Activated CD4-positive, alpha-beta T cell treated with anti-CD3 and anti-CD28 coated beads, Interleukin-2, amount 10 ng/mL, durations not matched to agents 24 days and 14 days (primary cell): ENCODE data around the gene NOS1. TPM values are rescaled to one million over a fixed set of nuclear protein-coding genes. Genes with fewer than 3 reads are reported as not detected.

Experiments
- DNase-seq: peaks from one replicate; pipeline ENCODE4 v3.0.0; 2022
- H3K27ac Mint-ChIP-seq: one replicate; pipeline ENCODE4 v1.8.0; 2022; ENCODE audit warnings: mild to moderate bottlenecking, mixed read lengths
- H3K27me3 Mint-ChIP-seq: one replicate; pipeline ENCODE4 v1.8.0; 2022; ENCODE audit warnings: mixed read lengths
- H3K36me3 Mint-ChIP-seq: one replicate; pipeline ENCODE4 v1.8.0; 2022; ENCODE audit warnings: low read depth, mild to moderate bottlenecking, mixed read lengths
- H3K4me1 Mint-ChIP-seq: one replicate; pipeline ENCODE4 v1.8.0; 2021; ENCODE audit warnings: mixed read lengths
- H3K4me3 Mint-ChIP-seq: one replicate; pipeline ENCODE4 v1.8.0; 2022; ENCODE audit warnings: mild to moderate bottlenecking, moderate library complexity, mixed read lengths
- H3K9me3 Mint-ChIP-seq: one replicate; pipeline ENCODE4 v1.8.0; 2021; ENCODE audit warnings: mixed read lengths
- intact Hi-C: fragments of 100-400 bp; cut with micrococcal nuclease; formaldehyde crosslinking; loops from one replicate; pipeline ENCODE4 v1.15.1; 2023
- total RNA-seq: library from RNA; stranded (reverse); gene quantifications from 2 replicates; pipeline ENCODE4 v1.2.3, GENCODE V29; 2022

The NOS1 gene
- total RNA-seq, 1 donor from 2014 or later = not detected

GRCh38 chr12:117333331-117333881, 28.0 kb downstream of the NOS1 start:
- Mint-ChIP-seq H3K4me1 (no peaks in the 10 kb centered on the region), H3K9me3 (no peaks in the 10 kb centered on the region), H3K36me3 (no peaks in the 10 kb centered on the region), H3K27me3 (peaks cover 9% of the 10 kb centered on the region), H3K27ac (no peak overlapping the region), H3K4me3 (no peak overlapping the region)
- no peak for DNase-seq
- intact Hi-C loops = no loop called here

DNA sequence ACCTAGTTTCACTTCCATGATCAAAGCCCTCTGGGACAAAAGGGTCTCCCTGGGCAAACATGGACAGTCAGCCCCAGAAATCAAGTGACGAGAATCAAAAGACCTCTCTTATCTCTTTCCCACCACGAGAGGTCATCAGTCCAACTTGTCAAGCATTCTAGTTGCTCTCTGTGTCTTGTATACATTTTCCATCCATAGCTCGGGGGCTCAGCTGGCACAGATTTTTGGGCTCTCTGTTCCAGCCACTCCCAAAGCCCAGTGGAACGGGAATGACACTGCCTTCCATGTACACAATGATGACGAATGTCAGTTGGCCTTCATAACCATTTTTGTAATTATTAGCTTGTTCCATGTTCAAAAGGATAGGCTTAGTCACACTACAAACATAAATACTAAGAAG, 29.7 kb downstream of the NOS1 start:
- Mint-ChIP-seq H3K9me3 (no peaks in the 10 kb centered on the region), H3K4me3 (no peak overlapping the region), H3K27ac (no peak overlapping the region), H3K27me3 (peaks cover 9% of the 10 kb centered on the region), H3K4me1 (no peaks in the 10 kb centered on the region), H3K36me3 (no peaks in the 10 kb centered on the region)
- no peak for DNase-seq
- intact Hi-C loops = no loop called here

DNA sequence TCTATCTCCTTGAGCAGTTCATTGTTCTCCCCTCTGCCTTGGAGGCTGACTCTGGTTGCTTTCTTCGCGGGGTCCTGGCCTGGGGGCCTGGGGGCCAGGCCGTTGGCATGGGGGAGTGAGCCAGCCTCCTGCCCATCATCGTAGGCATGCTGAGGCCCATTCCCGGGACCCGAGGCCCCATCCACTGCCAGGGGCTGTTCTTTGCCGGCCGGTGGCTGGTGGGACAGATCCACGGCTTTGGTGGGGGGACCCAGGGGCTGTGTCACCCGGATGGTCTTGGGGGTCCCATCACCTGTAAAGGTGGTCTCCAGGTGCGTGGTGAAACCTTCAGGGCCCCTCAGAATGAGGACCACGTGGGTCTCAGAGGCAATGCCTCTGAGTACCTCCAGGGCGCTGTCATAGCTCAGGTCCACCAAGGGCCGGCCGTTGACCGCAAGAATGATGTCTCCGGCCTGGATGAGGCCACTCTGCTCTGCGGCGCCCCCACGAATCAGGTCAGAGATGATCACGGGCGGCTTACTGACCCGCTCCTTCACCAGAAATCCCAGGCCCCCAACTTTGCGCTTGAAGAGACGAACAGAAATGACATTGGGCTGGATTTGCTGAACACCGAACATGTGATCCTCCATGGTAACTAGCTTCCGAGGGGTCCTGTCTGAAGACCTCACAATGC, 30.8 kb downstream of the NOS1 start:
- H3K4me1 Mint-ChIP-seq = no peaks in the 10 kb centered on the region
- DNase-seq = no peak
- H3K36me3 Mint-ChIP-seq = no peaks in the 10 kb centered on the region
- H3K4me3 Mint-ChIP-seq = no peak overlapping the region
- intact Hi-C loops = no loop called here
- peaks cover 9% of the 10 kb centered on the region for H3K27me3 Mint-ChIP-seq
- H3K9me3 Mint-ChIP-seq = no peaks in the 10 kb centered on the region
- H3K27ac Mint-ChIP-seq = no peak overlapping the region

- Mint-ChIP-seq H3K36me3 (no peaks in the 10 kb centered on the region), H3K4me3 (no peak overlapping the region), H3K9me3 (no peaks in the 10 kb centered on the region), H3K27me3 (peaks cover 9% of the 10 kb centered on the region), H3K27ac (no peak overlapping the region), H3K4me1 (no peaks in the 10 kb centered on the region)
- DNase-seq = no peak
- intact Hi-C loops = no loop called here
These were observed 31.7 kb downstream of the NOS1 start for GRCh38 chr12:117329756-117330155.

GRCh38 chr12:117328556-117329100, 32.8 kb downstream of the NOS1 start:
- no peaks in the 10 kb centered on the region for H3K9me3 Mint-ChIP-seq
- no peaks in the 10 kb centered on the region for H3K4me1 Mint-ChIP-seq
- no peak overlapping the region for H3K27ac Mint-ChIP-seq
- no peaks in the 10 kb centered on the region for H3K36me3 Mint-ChIP-seq
- intact Hi-C loops = no loop called here
- H3K4me3 Mint-ChIP-seq = no peak overlapping the region
- DNase-seq = no peak
- peaks cover 5% of the 10 kb centered on the region for H3K27me3 Mint-ChIP-seq

DNA sequence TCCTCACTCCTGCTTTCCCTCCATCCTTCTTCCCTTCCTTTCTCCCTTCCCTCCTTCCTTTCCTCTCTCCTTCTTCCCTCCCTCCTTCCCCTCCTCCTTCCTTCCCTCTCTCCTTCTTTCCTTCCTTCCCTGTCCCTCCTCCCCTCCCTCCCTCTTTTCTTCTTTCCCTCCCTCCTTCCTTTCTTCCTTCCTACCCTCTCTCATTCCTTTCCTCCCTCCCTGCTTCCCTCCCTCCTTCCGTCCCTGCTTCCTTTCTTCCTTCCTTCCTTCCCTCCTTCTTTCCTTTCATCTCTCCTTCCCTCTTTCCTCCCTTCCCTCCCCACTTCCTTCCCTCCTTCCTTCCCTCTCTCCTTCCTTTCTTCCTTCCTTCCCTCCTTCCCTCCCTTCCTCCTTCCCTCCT, 39.0 kb downstream of the NOS1 start:
- no peak overlapping the region for H3K4me3 Mint-ChIP-seq
- H3K27ac Mint-ChIP-seq = no peak overlapping the region
- H3K4me1 Mint-ChIP-seq = no peaks in the 10 kb centered on the region
- intact Hi-C loops = no loop called here
- no peaks in the 10 kb centered on the region for H3K9me3 Mint-ChIP-seq
- H3K36me3 Mint-ChIP-seq = no peaks in the 10 kb centered on the region
- H3K27me3 Mint-ChIP-seq = no peaks in the 10 kb centered on the region
- DNase-seq = no peak

DNA sequence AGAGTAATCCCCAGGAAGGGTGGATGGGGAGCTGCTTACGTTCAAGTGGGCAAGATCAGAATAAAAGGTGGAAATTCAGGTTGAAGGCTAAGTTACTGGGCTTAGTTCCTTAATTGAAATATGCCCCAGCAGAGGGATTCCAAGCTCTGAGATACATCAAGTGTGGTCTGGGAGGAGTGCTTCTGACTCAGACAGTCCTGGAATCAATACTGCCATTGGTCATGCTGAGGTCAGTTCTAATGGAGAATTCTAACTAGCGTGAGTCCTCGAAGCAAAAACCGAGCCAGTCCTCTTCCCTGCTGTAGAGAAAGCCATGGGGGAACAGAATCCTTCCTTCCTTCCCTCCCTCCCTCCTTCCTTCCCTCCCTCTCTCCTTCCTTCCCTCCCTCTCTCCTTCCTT, 39.9 kb downstream of the NOS1 start:
- no peak overlapping the region for H3K4me3 Mint-ChIP-seq
- no peaks in the 10 kb centered on the region for H3K4me1 Mint-ChIP-seq
- H3K27ac Mint-ChIP-seq = no peak overlapping the region
- no peaks in the 10 kb centered on the region for H3K27me3 Mint-ChIP-seq
- H3K36me3 Mint-ChIP-seq = no peaks in the 10 kb centered on the region
- no peaks in the 10 kb centered on the region for H3K9me3 Mint-ChIP-seq
- no peak for DNase-seq
- intact Hi-C loops = no loop called here

- H3K27ac Mint-ChIP-seq = no peak overlapping the region
- no peaks in the 10 kb centered on the region for H3K27me3 Mint-ChIP-seq
- H3K4me3 Mint-ChIP-seq = no peak overlapping the region
- intact Hi-C loops = no loop called here
- H3K36me3 Mint-ChIP-seq = no peaks in the 10 kb centered on the region
- no peaks in the 10 kb centered on the region for H3K4me1 Mint-ChIP-seq
- DNase-seq = no peak
- H3K9me3 Mint-ChIP-seq = no peaks in the 10 kb centered on the region
These were observed 42.8 kb downstream of the NOS1 start for GRCh38 chr12:117318591-117318990.

DNA sequence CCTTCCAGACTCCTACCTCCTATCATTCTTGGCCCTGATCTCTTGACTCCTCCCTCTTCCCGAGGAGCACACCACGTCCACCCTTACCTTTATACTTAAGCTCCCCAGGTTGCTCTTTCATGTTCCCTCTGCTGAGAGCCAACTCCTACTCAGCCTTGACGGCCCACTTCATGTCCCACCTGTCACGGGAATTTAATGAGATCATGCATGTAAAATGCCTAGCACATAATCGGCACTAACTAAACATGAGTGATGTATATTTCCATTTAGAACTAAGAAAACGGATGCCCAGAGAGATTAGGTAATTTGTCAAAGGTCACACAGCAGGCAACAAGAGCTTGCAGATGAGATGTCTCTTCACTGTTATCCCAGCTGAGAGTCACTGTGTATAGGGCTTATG, 45.1 kb downstream of the NOS1 start:
- H3K27ac Mint-ChIP-seq = no peak overlapping the region

DNA sequence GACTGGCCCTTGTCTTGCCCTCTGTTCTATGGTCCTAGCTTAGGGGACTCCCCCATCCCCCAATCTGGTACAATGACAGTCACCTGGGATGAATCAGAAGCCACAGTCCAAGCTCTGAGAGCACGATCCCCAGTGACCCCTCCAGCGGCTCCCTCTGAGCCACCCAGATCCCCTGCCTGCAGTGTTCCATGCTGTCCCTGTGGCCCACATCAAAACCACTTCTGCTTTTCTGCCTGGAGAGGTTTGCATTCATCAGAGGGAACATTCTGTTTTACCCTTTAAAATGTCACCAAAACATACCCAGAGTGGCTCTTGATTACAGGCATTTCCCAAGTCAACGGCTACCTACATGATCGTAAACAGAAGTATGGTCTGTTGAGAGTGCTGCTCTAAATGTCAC, 47.5 kb downstream of the NOS1 start:
- Mint-ChIP-seq H3K27ac (no peak overlapping the region), H3K36me3 (no peaks in the 10 kb centered on the region), H3K9me3 (no peaks in the 10 kb centered on the region), H3K4me1 (no peaks in the 10 kb centered on the region), H3K4me3 (no peak overlapping the region), H3K27me3 (no peaks in the 10 kb centered on the region)
- no peak for DNase-seq
- intact Hi-C loops = no loop called here

More for the DNA sequence above, 45.1 kb downstream of the NOS1 start:
- Mint-ChIP-seq H3K4me1 (no peaks in the 10 kb centered on the region), H3K9me3 (no peaks in the 10 kb centered on the region), H3K27me3 (no peaks in the 10 kb centered on the region), H3K36me3 (no peaks in the 10 kb centered on the region), H3K4me3 (no peak overlapping the region)
- intact Hi-C loops = no loop called here
- DNase-seq = no peak

DNA sequence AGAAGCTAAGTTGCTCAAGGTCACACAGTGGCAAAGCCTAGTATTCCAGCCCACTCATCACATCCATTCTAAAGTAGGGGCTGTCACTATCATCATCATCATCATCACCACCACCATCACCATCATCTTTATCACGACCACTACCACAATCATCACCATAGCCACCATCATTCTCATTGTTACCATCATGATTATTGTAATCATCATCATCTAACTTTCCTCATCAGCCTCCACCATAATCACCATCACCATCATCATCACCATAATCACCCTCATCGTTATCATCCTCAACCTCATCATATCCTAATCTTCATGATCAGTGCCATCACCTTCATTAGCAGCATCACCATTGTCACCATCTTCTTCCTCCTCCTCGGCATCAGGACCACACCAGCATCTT, 48.7 kb downstream of the NOS1 start:
- DNase-seq = no peak
- intact Hi-C loops = no loop called here
- Mint-ChIP-seq H3K9me3 (no peaks in the 10 kb centered on the region), H3K36me3 (no peaks in the 10 kb centered on the region), H3K4me3 (no peak overlapping the region), H3K27me3 (no peaks in the 10 kb centered on the region), H3K4me1 (no peaks in the 10 kb centered on the region), H3K27ac (no peak overlapping the region)

GRCh38 chr12:117309276-117309925, 52.0 kb downstream of the NOS1 start:
- no peaks in the 10 kb centered on the region for H3K36me3 Mint-ChIP-seq
- H3K4me3 Mint-ChIP-seq = no peak overlapping the region
- no peaks in the 10 kb centered on the region for H3K4me1 Mint-ChIP-seq
- H3K27ac Mint-ChIP-seq = no peak overlapping the region
- intact Hi-C loops = no loop called here
- H3K9me3 Mint-ChIP-seq = no peaks in the 10 kb centered on the region
- no peak for DNase-seq
- H3K27me3 Mint-ChIP-seq = no peaks in the 10 kb centered on the region

- intact Hi-C loops = no loop called here
- no peak overlapping the region for H3K4me3 Mint-ChIP-seq
These were observed 61.3 kb downstream of the NOS1 start for GRCh38 chr12:117300174-117300573.

GRCh38 chr12:117298648-117299225, 62.7 kb downstream of the NOS1 start:
- intact Hi-C loops = no loop called here
- no peak for DNase-seq
- no peak overlapping the region for H3K27ac Mint-ChIP-seq
- H3K4me1 Mint-ChIP-seq = no peaks in the 10 kb centered on the region
- no peaks in the 10 kb centered on the region for H3K36me3 Mint-ChIP-seq
- no peaks in the 10 kb centered on the region for H3K9me3 Mint-ChIP-seq
- peaks cover 4% of the 10 kb centered on the region for H3K27me3 Mint-ChIP-seq
- no peak overlapping the region for H3K4me3 Mint-ChIP-seq

More at GRCh38 chr12:117300174-117300573, 61.3 kb downstream of the NOS1 start:
- no peaks in the 10 kb centered on the region for H3K4me1 Mint-ChIP-seq
- H3K36me3 Mint-ChIP-seq = no peaks in the 10 kb centered on the region
- no peaks in the 10 kb centered on the region for H3K27me3 Mint-ChIP-seq
- no peak overlapping the region for H3K27ac Mint-ChIP-seq
- no peaks in the 10 kb centered on the region for H3K9me3 Mint-ChIP-seq
- DNase-seq = no peak
